H1 (cell line): Measurements from ENCODE around the gene ZBTB22. TPM values are rescaled to one million over a fixed set of nuclear protein-coding genes. Genes with fewer than 3 reads are reported as not detected.

Source experiments
- SIN3A ChIP-seq, 2 experiments: IDR thresholded peaks in 1 of 2; conservative IDR thresholded peaks in 1 of 2; 2 replicates each; pipeline ENCODE4 v1.6.1; 2011 to 2012; ENCODE audit warnings: low read length in 2 of 2, improper control_type of control experiment in 1 of 2, low read depth in 1 of 2, mild to moderate bottlenecking in 1 of 2
- polyA plus RNA-seq, 7 experiments: library from polyadenylated mRNA; depleted of rRNA in 3 of 7; stranded (reverse) in 5 of 7; unstranded in 2 of 7; fragments of >200 nt in 5 of 7; fragments of 200-250 nt in 2 of 7; gene quantifications; 1 replicate in 5 of 7; 2 replicates in 1 of 7; 4 replicates in 1 of 7; pipeline versions ENCODE4 v1.2.1 to v1.2.3, GENCODE V29; 2011 to 2013; ENCODE audit warnings: missing spikeins in 2 of 7, mixed read lengths in 2 of 7
- total RNA-seq: library from RNA; stranded (reverse); fragmentation: NEBNext Ultra II Directional; extraction: Animal tissue kit (Norgen Biotek cat#: 25700); gene quantifications from 2 replicates; pipeline ENCODE4 v1.2.1, GENCODE V29; 2021
- TF ChIP-seq, protein P1 (sequence below): fragments of 300-600 bp; sonication (generic); IDR thresholded peaks from 2 replicates; pipeline ENCODE4 v1.7.1; 2012; ENCODE audit warnings: low read length, moderate library complexity, mild to moderate bottlenecking, inconsistent platforms; ENCODE audit not compliant: insufficient replicate concordance

ZBTB22 gene
- total and polyA plus RNA-seq, 2 of the 8 experiments (the other 6 are each of a cell fraction or from before 2014, with no cell fraction given): 7.4 to 9.9 TPM

DNA sequence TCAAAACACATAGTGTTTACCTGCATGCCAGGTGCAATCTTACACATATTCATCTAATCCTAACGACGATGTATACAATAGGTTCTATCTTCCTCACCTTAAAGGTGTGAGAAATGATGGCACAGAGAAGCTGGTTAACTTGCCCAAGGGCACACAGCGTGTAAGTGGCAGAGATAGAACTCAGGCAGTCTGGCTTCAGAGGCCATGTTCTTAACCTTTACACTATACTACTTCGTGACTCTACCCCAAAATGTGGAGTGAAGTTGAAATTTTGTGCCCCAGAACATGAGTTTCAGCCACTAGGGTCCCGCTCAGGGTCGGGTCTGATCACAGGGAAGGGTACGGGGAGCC, 46.5 kb downstream of the ZBTB22 start (continued):
- TF ChIP-seq, protein P1, sequence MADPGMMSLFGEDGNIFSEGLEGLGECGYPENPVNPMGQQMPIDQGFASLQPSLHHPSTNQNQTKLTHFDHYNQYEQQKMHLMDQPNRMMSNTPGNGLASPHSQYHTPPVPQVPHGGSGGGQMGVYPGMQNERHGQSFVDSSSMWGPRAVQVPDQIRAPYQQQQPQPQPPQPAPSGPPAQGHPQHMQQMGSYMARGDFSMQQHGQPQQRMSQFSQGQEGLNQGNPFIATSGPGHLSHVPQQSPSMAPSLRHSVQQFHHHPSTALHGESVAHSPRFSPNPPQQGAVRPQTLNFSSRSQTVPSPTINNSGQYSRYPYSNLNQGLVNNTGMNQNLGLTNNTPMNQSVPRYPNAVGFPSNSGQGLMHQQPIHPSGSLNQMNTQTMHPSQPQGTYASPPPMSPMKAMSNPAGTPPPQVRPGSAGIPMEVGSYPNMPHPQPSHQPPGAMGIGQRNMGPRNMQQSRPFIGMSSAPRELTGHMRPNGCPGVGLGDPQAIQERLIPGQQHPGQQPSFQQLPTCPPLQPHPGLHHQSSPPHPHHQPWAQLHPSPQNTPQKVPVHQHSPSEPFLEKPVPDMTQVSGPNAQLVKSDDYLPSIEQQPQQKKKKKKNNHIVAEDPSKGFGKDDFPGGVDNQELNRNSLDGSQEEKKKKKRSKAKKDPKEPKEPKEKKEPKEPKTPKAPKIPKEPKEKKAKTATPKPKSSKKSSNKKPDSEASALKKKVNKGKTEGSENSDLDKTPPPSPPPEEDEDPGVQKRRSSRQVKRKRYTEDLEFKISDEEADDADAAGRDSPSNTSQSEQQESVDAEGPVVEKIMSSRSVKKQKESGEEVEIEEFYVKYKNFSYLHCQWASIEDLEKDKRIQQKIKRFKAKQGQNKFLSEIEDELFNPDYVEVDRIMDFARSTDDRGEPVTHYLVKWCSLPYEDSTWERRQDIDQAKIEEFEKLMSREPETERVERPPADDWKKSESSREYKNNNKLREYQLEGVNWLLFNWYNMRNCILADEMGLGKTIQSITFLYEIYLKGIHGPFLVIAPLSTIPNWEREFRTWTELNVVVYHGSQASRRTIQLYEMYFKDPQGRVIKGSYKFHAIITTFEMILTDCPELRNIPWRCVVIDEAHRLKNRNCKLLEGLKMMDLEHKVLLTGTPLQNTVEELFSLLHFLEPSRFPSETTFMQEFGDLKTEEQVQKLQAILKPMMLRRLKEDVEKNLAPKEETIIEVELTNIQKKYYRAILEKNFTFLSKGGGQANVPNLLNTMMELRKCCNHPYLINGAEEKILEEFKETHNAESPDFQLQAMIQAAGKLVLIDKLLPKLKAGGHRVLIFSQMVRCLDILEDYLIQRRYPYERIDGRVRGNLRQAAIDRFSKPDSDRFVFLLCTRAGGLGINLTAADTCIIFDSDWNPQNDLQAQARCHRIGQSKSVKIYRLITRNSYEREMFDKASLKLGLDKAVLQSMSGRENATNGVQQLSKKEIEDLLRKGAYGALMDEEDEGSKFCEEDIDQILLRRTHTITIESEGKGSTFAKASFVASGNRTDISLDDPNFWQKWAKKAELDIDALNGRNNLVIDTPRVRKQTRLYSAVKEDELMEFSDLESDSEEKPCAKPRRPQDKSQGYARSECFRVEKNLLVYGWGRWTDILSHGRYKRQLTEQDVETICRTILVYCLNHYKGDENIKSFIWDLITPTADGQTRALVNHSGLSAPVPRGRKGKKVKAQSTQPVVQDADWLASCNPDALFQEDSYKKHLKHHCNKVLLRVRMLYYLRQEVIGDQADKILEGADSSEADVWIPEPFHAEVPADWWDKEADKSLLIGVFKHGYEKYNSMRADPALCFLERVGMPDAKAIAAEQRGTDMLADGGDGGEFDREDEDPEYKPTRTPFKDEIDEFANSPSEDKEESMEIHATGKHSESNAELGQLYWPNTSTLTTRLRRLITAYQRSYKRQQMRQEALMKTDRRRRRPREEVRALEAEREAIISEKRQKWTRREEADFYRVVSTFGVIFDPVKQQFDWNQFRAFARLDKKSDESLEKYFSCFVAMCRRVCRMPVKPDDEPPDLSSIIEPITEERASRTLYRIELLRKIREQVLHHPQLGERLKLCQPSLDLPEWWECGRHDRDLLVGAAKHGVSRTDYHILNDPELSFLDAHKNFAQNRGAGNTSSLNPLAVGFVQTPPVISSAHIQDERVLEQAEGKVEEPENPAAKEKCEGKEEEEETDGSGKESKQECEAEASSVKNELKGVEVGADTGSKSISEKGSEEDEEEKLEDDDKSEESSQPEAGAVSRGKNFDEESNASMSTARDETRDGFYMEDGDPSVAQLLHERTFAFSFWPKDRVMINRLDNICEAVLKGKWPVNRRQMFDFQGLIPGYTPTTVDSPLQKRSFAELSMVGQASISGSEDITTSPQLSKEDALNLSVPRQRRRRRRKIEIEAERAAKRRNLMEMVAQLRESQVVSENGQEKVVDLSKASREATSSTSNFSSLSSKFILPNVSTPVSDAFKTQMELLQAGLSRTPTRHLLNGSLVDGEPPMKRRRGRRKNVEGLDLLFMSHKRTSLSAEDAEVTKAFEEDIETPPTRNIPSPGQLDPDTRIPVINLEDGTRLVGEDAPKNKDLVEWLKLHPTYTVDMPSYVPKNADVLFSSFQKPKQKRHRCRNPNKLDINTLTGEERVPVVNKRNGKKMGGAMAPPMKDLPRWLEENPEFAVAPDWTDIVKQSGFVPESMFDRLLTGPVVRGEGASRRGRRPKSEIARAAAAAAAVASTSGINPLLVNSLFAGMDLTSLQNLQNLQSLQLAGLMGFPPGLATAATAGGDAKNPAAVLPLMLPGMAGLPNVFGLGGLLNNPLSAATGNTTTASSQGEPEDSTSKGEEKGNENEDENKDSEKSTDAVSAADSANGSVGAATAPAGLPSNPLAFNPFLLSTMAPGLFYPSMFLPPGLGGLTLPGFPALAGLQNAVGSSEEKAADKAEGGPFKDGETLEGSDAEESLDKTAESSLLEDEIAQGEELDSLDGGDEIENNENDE: no peak
- no peak for TF ChIP-seq SIN3A (conservative IDR thresholded peaks at IDR 0.05 in 1 of 2, IDR thresholded peaks at IDR 0.05 in 1 of 2; ENCODE audit: low read depth in 1 of 2, low read length in 2 of 2)
